Astrocyte (in vitro differentiated cells and primary cell): Measurements from ENCODE around the gene TMEM183A. TPM values are rescaled to one million over a fixed set of nuclear protein-coding genes. Genes with fewer than 3 reads are reported as not detected.

ENCODE experiments used
- DNase-seq: peaks from one replicate; pipeline ENCODE4 v3.0.0-alpha.2; 2010; ENCODE audit warnings: low read depth
- FAIRE-seq: peaks from 2 replicates; lab custom pipeline; 2011; peaks lifted over from hg19 to GRCh38; lab: Jason Lieb, UNC
- H2AFZ ChIP-seq: 2 replicates; pipeline ENCODE4 v1.6.0; 2012; ENCODE audit warnings: low read depth, low read length, inconsistent platforms
- H3K27ac ChIP-seq: 2 replicates; pipeline ENCODE4 v1.5.1; 2011; ENCODE audit warnings: low read depth, low read length, inconsistent platforms
- H3K27me3 ChIP-seq: 2 replicates; pipeline ENCODE4 v1.6.0; 2011; ENCODE audit warnings: low read length, inconsistent platforms; ENCODE audit not compliant: insufficient read depth
- H3K36me3 ChIP-seq: 2 replicates; pipeline ENCODE4 v1.5.1; 2011; ENCODE audit warnings: low read length, inconsistent platforms; ENCODE audit not compliant: insufficient read depth
- H3K4me1 ChIP-seq: 2 replicates; pipeline ENCODE4 v1.5.1; 2011; ENCODE audit warnings: low read length, inconsistent platforms; ENCODE audit not compliant: insufficient read depth
- H3K4me2 ChIP-seq: 2 replicates; pipeline ENCODE4 v1.6.0; 2012; ENCODE audit warnings: low read length, inconsistent platforms
- H3K4me3 ChIP-seq: 2 replicates; pipeline ENCODE4 v1.5.1; 2011; ENCODE audit warnings: low read depth, mild to moderate bottlenecking, low read length, inconsistent platforms; ENCODE audit not compliant: insufficient read depth
- H3K79me2 ChIP-seq: 2 replicates; pipeline ENCODE4 v1.6.0; 2012; ENCODE audit warnings: mild to moderate bottlenecking, low read length, inconsistent platforms; ENCODE audit not compliant: insufficient read depth
- H3K9ac ChIP-seq: 2 replicates; pipeline ENCODE4 v1.6.0; 2012; ENCODE audit warnings: mild to moderate bottlenecking, low read length, inconsistent platforms
- H3K9me3 ChIP-seq: 2 replicates; pipeline ENCODE4 v1.5.1; 2012; ENCODE audit warnings: low read depth, mild to moderate bottlenecking, low read length, inconsistent platforms; ENCODE audit not compliant: insufficient read depth
- H4K20me1 ChIP-seq: 2 replicates; pipeline ENCODE4 v1.6.0; 2012; ENCODE audit warnings: low read length, inconsistent platforms; ENCODE audit not compliant: insufficient read depth
- H3K27ac Mint-ChIP-seq: one replicate; pipeline ENCODE4 v1.8.0; 2021; ENCODE audit warnings: mild to moderate bottlenecking, mixed read lengths; ENCODE audit not compliant: unreplicated experiment
- H3K27me3 Mint-ChIP-seq: one replicate; pipeline ENCODE4 v1.8.0; 2021; ENCODE audit warnings: low read depth, mixed read lengths; ENCODE audit not compliant: unreplicated experiment
- H3K36me3 Mint-ChIP-seq: one replicate; pipeline ENCODE4 v1.8.0; 2021; ENCODE audit warnings: low read depth, mixed read lengths; ENCODE audit not compliant: unreplicated experiment
- H3K4me1 Mint-ChIP-seq: one replicate; pipeline ENCODE4 v1.8.0; 2021; ENCODE audit warnings: low read depth, mixed read lengths; ENCODE audit not compliant: unreplicated experiment
- H3K4me3 Mint-ChIP-seq: one replicate; pipeline ENCODE4 v1.8.0; 2021; ENCODE audit warnings: mild to moderate bottlenecking, moderate library complexity, mixed read lengths; ENCODE audit not compliant: unreplicated experiment
- H3K9me3 Mint-ChIP-seq: one replicate; pipeline ENCODE4 v1.8.0; 2021; ENCODE audit warnings: mild to moderate bottlenecking, mixed read lengths; ENCODE audit not compliant: unreplicated experiment
- EZH2 ChIP-seq: IDR thresholded peaks from 2 replicates; pipeline ENCODE4 v1.6.1; 2012; ENCODE audit warnings: mild to moderate bottlenecking, low read length, inconsistent platforms; ENCODE audit not compliant: insufficient read depth
- total RNA-seq: library from RNA; stranded (reverse); gene quantifications from 2 replicates; pipeline ENCODE4 v1.2.1, GENCODE V29; 2021
- TF ChIP-seq, protein P1 (sequence below): IDR thresholded peaks from 2 replicates; pipeline ENCODE4 v1.5.1; 2011; ENCODE audit warnings: low read depth, mild to moderate bottlenecking, inconsistent platforms, low read length, moderate library complexity; ENCODE audit not compliant: insufficient read depth

Gene TMEM183A
- total RNA-seq, 1 donor from 2014 or later: 68.6 TPM

DNA sequence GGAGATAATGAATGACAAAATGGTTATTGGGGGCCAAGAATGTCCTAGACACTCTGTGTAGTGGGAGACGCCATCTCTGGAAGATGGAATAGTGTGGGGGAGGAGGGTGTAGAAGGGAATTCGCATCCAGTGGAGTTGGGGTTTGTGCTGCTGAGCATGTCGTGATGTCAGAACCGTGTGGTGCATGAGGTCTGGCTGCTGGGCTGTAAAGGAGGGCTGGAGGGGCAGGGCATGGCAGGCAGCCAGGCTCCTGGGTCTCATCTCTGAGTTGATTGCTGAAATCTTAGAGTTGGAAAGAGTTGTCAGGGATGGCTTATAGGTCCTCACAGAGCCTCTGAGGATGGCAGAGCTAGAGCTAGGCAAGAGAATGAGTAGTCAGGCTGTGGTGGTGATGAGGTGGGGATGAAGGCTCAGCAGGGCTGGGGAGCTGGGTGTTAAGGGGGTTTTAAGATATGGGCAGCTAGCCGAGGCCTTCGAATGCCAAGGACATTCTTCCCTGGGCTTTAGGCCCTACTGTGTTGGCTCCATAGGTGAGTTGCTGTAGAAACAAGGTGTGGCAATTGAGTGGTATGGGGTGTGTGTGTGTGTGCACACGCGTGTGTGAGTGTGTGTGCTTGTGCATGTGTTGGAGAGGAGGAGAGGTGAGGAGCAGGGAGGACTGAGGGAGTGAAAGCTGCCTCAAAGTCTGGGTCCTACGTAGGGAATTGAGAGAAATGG lies 21.1 kb downstream of the TMEM183A start:
- no peaks in the 10 kb centered on the region for H3K9me3 ChIP-seq
- no peak overlapping the region for H3K4me3 ChIP-seq
- H3K27me3 ChIP-seq: peaks cover 15% of the 10 kb centered on the region
- DNase-seq (no peak), FAIRE-seq (no peak)
- Mint-ChIP-seq H3K36me3 (peaks cover 12% of the 10 kb centered on the region), H3K4me1 (peaks cover 9% of the 10 kb centered on the region), H3K9me3 (no peaks in the 10 kb centered on the region), H3K27ac (no peak overlapping the region), H3K4me3 (peak overlapping the region; percentile 88), H3K27me3 (peaks cover 19% of the 10 kb centered on the region)
- TF ChIP-seq, protein P1, sequence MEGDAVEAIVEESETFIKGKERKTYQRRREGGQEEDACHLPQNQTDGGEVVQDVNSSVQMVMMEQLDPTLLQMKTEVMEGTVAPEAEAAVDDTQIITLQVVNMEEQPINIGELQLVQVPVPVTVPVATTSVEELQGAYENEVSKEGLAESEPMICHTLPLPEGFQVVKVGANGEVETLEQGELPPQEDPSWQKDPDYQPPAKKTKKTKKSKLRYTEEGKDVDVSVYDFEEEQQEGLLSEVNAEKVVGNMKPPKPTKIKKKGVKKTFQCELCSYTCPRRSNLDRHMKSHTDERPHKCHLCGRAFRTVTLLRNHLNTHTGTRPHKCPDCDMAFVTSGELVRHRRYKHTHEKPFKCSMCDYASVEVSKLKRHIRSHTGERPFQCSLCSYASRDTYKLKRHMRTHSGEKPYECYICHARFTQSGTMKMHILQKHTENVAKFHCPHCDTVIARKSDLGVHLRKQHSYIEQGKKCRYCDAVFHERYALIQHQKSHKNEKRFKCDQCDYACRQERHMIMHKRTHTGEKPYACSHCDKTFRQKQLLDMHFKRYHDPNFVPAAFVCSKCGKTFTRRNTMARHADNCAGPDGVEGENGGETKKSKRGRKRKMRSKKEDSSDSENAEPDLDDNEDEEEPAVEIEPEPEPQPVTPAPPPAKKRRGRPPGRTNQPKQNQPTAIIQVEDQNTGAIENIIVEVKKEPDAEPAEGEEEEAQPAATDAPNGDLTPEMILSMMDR: no peak
- TF ChIP-seq EZH2: no peak
- H3K36me3 ChIP-seq: peaks cover 16% of the 10 kb centered on the region
- no peaks in the 10 kb centered on the region for H3K79me2 ChIP-seq
- no peaks in the 10 kb centered on the region for H4K20me1 ChIP-seq
- H3K27ac ChIP-seq: no peak overlapping the region
- peaks cover 8% of the 10 kb centered on the region for H3K4me1 ChIP-seq
- no peak overlapping the region for H3K4me2 ChIP-seq
- H3K9ac ChIP-seq: no peak overlapping the region
- H2AFZ ChIP-seq: no peak overlapping the region

DNA sequence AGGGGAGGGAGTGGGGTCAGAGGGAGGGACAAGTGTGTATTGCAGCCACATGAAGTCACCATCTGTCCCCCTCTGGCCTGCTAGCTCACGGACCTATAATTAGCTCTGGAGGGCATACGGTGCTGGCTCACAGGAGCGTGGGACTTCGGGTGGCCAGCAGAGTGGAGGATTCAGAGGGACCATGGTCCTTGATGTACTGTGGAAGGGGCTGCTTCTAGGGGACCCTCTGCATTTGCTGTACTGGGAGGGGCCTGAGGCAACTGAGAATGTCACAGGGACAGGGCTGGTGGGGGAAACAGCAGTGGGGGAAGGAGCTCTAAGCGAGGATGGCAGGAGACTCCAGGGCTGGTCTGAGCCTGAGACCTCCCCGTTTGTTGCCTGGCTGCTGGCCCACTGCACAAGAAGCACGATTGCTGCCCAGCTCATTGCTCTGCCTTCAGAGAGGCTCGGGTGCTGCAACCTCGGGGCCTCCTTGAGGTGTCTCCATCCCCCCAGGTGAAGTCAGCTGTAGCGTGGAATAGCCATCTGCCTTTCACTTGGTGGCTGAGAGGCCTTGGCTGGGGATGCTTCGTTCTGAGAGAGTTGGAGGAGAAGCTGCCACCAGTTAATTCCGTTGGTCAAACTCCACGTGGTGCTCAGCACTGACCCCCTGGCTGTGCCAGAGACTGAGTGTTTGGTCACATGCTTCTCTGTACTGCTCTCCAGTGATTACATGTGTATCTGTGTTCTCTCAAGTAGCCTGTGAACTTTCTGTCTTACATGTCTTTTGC lies 21.8 kb downstream of the TMEM183A start:
- H3K4me3 Mint-ChIP-seq: no peak overlapping the region
- Histone ChIP-seq H3K4me3 (no peak overlapping the region), H3K27me3 (peaks cover 15% of the 10 kb centered on the region), H3K9me3 (no peaks in the 10 kb centered on the region), H3K4me2 (no peak overlapping the region), H3K9ac (no peak overlapping the region), H2AFZ (no peak overlapping the region), H4K20me1 (no peaks in the 10 kb centered on the region), H3K27ac (no peak overlapping the region), H3K79me2 (no peaks in the 10 kb centered on the region), H3K36me3 (peaks cover 10% of the 10 kb centered on the region), H3K4me1 (peaks cover 8% of the 10 kb centered on the region)
- peaks cover 21% of the 10 kb centered on the region for H3K27me3 Mint-ChIP-seq
- peaks cover 9% of the 10 kb centered on the region for H3K4me1 Mint-ChIP-seq
- H3K27ac Mint-ChIP-seq: no peak overlapping the region
- peaks cover 12% of the 10 kb centered on the region for H3K36me3 Mint-ChIP-seq
- no peak for TF ChIP-seq EZH2
- TF ChIP-seq, protein P1: no peak
- H3K9me3 Mint-ChIP-seq: no peaks in the 10 kb centered on the region
- FAIRE-seq (no peak), DNase-seq (no peak)

DNA sequence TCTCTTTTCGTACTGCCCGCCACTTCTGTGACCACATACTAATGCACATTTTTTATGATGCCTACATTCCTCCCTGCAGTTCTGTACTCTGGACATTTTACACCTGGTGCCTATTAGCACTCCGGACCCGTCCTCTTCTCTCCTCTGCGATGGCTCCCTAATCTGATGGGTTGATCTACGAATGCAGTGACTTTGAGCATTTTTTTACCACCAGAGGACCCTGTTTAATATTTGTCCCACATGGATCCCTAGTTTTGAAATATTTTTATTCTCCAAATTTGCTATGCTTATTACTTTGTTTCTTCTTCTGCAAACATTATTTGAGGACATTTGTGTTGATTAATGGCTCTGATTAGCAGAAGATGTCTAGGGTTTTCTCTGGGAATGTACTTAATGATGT lies 24.3 kb downstream of the TMEM183A start:
- H4K20me1 ChIP-seq: no peaks in the 10 kb centered on the region
- no peak for TF ChIP-seq EZH2
- TF ChIP-seq, protein P1: peak; percentile 52
- no peak overlapping the region for H3K4me3 ChIP-seq
- peaks cover 13% of the 10 kb centered on the region for H3K36me3 Mint-ChIP-seq
- no peak overlapping the region for H2AFZ ChIP-seq
- H3K27me3 Mint-ChIP-seq: peaks cover 29% of the 10 kb centered on the region
- peaks cover 4% of the 10 kb centered on the region for H3K4me1 ChIP-seq
- no peak for DNase-seq
- H3K4me2 ChIP-seq: no peak overlapping the region
- no peak overlapping the region for H3K27ac ChIP-seq
- peaks cover 20% of the 10 kb centered on the region for H3K4me1 Mint-ChIP-seq
- H3K27ac Mint-ChIP-seq: no peak overlapping the region
- H3K27me3 ChIP-seq: peaks cover 14% of the 10 kb centered on the region
- no peaks in the 10 kb centered on the region for H3K9me3 Mint-ChIP-seq
- no peak overlapping the region for H3K9ac ChIP-seq
- no peaks in the 10 kb centered on the region for H3K9me3 ChIP-seq
- no peaks in the 10 kb centered on the region for H3K79me2 ChIP-seq
- no peaks in the 10 kb centered on the region for H3K36me3 ChIP-seq
- no peak for FAIRE-seq
- no peak overlapping the region for H3K4me3 Mint-ChIP-seq
